C4-2B (cell line): ENCODE measurements around the gene DLGAP1.

ENCODE experiments used
- CTCF ChIP-seq: fragments of 450-650 bp; conservative IDR thresholded peaks from 2 replicates; pipeline ENCODE4 v1.5.1; 2017; ENCODE audit warnings: mild to moderate bottlenecking
- ZFX ChIP-seq: fragments of 450-650 bp; IDR thresholded peaks from 2 replicates; pipeline ENCODE4 v1.6.1; 2017

- TF ChIP-seq CTCF, result no peak
- no peak for TF ChIP-seq ZFX
These were observed 914.1 kb downstream of the DLGAP1 start for GRCh38 chr18:3540805-3541548.
